HG02981 (cell line): ENCODE data around the gene CKLF.
"Not testable (repeated sequence)": the region's sequence is repeated elsewhere in the genome, so short reads cannot be mapped to it uniquely, and the experiment has no call there.

ENCODE experiments used
- ATAC-seq: cut with Tn5 transposase; IDR thresholded peaks from one replicate; pipeline ENCODE4 v1.9.1; 2021; ENCODE audit warnings: mild to moderate bottlenecking, moderate library complexity; ENCODE audit not compliant: unreplicated experiment

Gene CKLF

GRCh38 chr16:66552286-66553177 lies at the start of gene CKLF:
Gene CKLF, plus strand, starts transcription at chr16:66552576. Its CDS starts 140 bp downstream, at chr16:66552716.
- ATAC-seq, result peak; percentile 62

- ATAC-seq, result no peak
Observed at GRCh38 chr16:66503030-66503429, 49.3 kb upstream of the CKLF start.

GRCh38 chr16:66503612-66504011 lies 48.8 kb upstream of the CKLF start:
- no peak for ATAC-seq

- ATAC-seq, result no peak
Observed at GRCh38 chr16:66507731-66508239, 44.6 kb upstream of the CKLF start.

- no peak for ATAC-seq
Observed at GRCh38 chr16:66508248-66508913, 44.0 kb upstream of the CKLF start.

- no peak for ATAC-seq
Observed at GRCh38 chr16:66508914-66509496, 43.4 kb upstream of the CKLF start.

- ATAC-seq, result no peak
Observed at GRCh38 chr16:66509576-66509975, 42.8 kb upstream of the CKLF start.

- no peak for ATAC-seq
Observed at GRCh38 chr16:66510298-66510697, 42.1 kb upstream of the CKLF start.

GRCh38 chr16:66510711-66511601 lies 41.4 kb upstream of the CKLF start:
- ATAC-seq, result no peak

GRCh38 chr16:66511602-66512271 lies 40.6 kb upstream of the CKLF start:
- ATAC-seq, result no peak

- no peak for ATAC-seq
Observed at GRCh38 chr16:66512272-66513110, 39.9 kb upstream of the CKLF start.

- no peak for ATAC-seq
Observed at GRCh38 chr16:66513111-66513723, 39.2 kb upstream of the CKLF start.

GRCh38 chr16:66514391-66514790 lies 38.0 kb upstream of the CKLF start:
- ATAC-seq, result not testable (repeated sequence)

- ATAC-seq, result not testable (repeated sequence)
Observed at GRCh38 chr16:66514980-66515595, 37.3 kb upstream of the CKLF start.

- ATAC-seq, result no peak
Observed at GRCh38 chr16:66515596-66516508, 36.5 kb upstream of the CKLF start.

GRCh38 chr16:66516509-66516807 lies 35.9 kb upstream of the CKLF start:
- peak; percentile 12 for ATAC-seq

- peak; percentile 98 for ATAC-seq
Observed at GRCh38 chr16:66516808-66517585, 35.4 kb upstream of the CKLF start.
